ENCODE data around the gene NKAPL. TPM values are rescaled to one million over a fixed set of nuclear protein-coding genes. Genes with fewer than 3 reads are reported as not detected.

Gene NKAPL
- total and polyA plus RNA-seq, 2 of the 13 experiments (the other 11 are each of a cell fraction or from before 2014, with no cell fraction given), result not detected

DNA sequence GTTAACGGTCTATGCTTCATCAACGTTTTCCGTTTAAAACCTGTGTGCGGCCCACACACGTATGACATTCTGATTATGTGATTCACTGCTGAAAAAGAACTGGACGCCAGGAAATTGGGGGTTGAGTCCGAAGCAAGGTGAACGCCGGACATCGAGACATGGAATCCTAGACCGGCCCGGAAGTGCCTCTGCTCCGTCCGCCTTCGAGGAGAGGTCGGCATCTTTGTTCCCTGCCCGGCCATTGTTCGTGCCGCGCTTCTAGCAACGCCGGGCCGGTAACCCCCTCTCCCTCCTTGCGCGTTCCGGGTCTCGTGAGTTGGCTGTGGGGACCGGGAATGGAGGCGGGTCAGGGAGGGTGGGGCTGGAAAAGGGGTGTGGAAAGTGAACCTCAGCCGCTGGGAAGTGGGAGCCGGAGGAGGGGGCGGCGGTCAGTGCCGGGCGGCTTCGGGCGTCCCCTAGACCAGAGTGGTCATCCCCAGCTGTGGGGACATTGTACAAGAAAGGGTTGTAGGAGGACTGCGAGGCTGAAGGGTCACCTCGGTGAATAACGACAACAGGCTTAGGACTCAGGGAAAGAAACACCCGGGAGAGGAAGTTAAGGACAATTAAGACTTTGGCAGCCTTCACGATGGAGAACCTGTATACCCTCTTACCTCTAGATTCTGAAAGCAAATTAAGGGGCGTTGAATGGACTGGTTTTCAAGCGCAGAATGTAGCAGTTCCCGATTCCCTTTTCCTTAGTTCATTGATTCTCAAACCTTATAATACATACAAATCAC lies 33.9 kb upstream of the NKAPL start, which contains the start of gene ZSCAN9:
ZSCAN9 (plus strand) TSS at position 220 of the 779 bp plus-strand sequence. CDS start 1,810 bp downstream, outside the sequence.
- in situ Hi-C loops (cut with HindIII; ENCODE audit: extremely low pct_ligation_motif_present, low pct_unique_long_range_greater_than_20kb), result no loop called here
- Histone ChIP-seq H3K27ac (ENCODE audit: extremely low read length, insufficient read depth, low read length) (peak within 1 kb of the TSS; percentile 55), H3K9me3 (ENCODE audit: low read length) (no peaks in the 10 kb centered on the region), H3K9ac (ENCODE audit: insufficient read depth, low read depth, low read length) (peak within 1 kb of the TSS; percentile 79), H3K79me2 (ENCODE audit: insufficient read depth, low read length) (peaks cover 10% of the 10 kb centered on the region), H4K20me1 (ENCODE audit: insufficient read depth, low read length) (no peaks in the 10 kb centered on the region; the same call in 1 of the 2 replicates), H3K36me3 (replicated peaks in 1 of 2; ENCODE audit: control insufficient read depth in 1 of 2, insufficient read depth in 2 of 2, low read length in 2 of 2) (peaks cover 9 to 29% of the 10 kb centered on the region in 2 experiments), H3K27me3 (ENCODE audit: control insufficient read depth in 1 of 2, insufficient read depth in 2 of 2, low read length in 2 of 2) (no peaks in the 10 kb centered on the region; a peak in 2 of 5 replicates), H3K4me1 (ENCODE audit: insufficient read depth, low read length) (peaks cover 24% of the 10 kb centered on the region), H3K4me3 (replicated peaks in 1 of 3; ENCODE audit: insufficient read depth in 1 of 3, low read depth in 2 of 3, low read length in 3 of 3) (peak within 1 kb of the TSS; percentile 91 to 99 (median 99)), H2AFZ (ENCODE audit: low read length) (peak within 1 kb of the TSS; percentile 94), H3K4me2 (ENCODE audit: low read depth, low read length) (peak within 1 kb of the TSS; percentile 98)
- ATAC-seq (peak; percentile 97), DNase-seq (ENCODE audit: low spot score) (peak; percentile 86), FAIRE-seq (no peak)
- CTCF ChIA-PET (ENCODE audit: low intra/inter-chr PET ratio, low total read pairs), result no interaction called here
- TSS peak; percentile 78 for BruUV-seq (replicated peaks)
- intact Hi-C loops (cut with micrococcal nuclease; ENCODE audit: unreplicated experiment), result loop anchor here (1.0 to 5.0 kb wide), 6 partner anchors 27 to 132 kb away; partner anchors contain the start of genes PGBD1, ZKSCAN4, ZKSCAN8 and ZSCAN26
- POLR2A ChIA-PET, result interaction anchor here (0.9 to 1.8 kb wide), 4 partner anchors 27 to 131 kb away, joined by 3 to 6 read pairs (median 3); partner anchors contain the start of genes ZKSCAN4 and ZKSCAN8
- WGBS (ENCODE audit: low lambda C conversion rate), result 1% methylated on average over 39 of the region's 45 CpGs
- TF ChIP-seq DNMT3B (CRISPR knock-in tag; conservative IDR thresholded peaks at IDR 0.05), result 0 out of 2 replicates have a peak, but pooled peaks have one; percentile 50
- TF ChIP-seq CBFB (CRISPR knock-in tag; IDR thresholded peaks at IDR 0.05), result peak; percentile 79
- peak; percentile 81 for TF ChIP-seq RBM39 (IDR thresholded peaks at IDR 0.05; ENCODE audit: low read depth, low read length, poor library complexity, severe bottlenecking)
- no peak for TF ChIP-seq HNRNPK (IDR thresholded peaks at IDR 0.05; ENCODE audit: low read depth, low read length, poor library complexity, severe bottlenecking)
- peak; percentile 29; the same call in 1 of the 2 replicates for TF ChIP-seq ZFP36L2 (CRISPR knock-in tag; IDR thresholded peaks at IDR 0.05)
- 0 out of 2 replicates have a peak, but pooled peaks have one; percentile 48 for TF ChIP-seq MXD1 (CRISPR knock-in tag; IDR thresholded peaks at IDR 0.05)
- TF ChIP-seq MAFF (IDR thresholded peaks at IDR 0.05; ENCODE audit: low read depth, low read length), result no peak
- TF ChIP-seq, protein P1, sequence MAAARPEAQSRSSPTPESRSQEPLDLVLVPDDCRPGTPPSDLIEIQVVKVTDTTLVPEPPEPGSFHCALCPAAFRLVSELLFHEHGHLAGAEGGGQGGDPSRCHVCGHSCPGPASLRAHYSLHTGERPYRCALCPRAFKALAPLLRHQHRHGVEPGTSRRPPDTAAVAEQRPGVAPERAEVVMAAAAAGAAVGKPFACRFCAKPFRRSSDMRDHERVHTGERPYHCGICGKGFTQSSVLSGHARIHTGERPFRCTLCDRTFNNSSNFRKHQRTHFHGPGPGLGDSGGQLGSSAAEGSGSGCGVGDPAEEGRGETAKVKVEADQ (CRISPR knock-in tag; IDR thresholded peaks at IDR 0.05; ENCODE audit: borderline replicate concordance), result peak; percentile 79; the same call in 1 of the 2 replicates
- TF ChIP-seq, protein P2, sequence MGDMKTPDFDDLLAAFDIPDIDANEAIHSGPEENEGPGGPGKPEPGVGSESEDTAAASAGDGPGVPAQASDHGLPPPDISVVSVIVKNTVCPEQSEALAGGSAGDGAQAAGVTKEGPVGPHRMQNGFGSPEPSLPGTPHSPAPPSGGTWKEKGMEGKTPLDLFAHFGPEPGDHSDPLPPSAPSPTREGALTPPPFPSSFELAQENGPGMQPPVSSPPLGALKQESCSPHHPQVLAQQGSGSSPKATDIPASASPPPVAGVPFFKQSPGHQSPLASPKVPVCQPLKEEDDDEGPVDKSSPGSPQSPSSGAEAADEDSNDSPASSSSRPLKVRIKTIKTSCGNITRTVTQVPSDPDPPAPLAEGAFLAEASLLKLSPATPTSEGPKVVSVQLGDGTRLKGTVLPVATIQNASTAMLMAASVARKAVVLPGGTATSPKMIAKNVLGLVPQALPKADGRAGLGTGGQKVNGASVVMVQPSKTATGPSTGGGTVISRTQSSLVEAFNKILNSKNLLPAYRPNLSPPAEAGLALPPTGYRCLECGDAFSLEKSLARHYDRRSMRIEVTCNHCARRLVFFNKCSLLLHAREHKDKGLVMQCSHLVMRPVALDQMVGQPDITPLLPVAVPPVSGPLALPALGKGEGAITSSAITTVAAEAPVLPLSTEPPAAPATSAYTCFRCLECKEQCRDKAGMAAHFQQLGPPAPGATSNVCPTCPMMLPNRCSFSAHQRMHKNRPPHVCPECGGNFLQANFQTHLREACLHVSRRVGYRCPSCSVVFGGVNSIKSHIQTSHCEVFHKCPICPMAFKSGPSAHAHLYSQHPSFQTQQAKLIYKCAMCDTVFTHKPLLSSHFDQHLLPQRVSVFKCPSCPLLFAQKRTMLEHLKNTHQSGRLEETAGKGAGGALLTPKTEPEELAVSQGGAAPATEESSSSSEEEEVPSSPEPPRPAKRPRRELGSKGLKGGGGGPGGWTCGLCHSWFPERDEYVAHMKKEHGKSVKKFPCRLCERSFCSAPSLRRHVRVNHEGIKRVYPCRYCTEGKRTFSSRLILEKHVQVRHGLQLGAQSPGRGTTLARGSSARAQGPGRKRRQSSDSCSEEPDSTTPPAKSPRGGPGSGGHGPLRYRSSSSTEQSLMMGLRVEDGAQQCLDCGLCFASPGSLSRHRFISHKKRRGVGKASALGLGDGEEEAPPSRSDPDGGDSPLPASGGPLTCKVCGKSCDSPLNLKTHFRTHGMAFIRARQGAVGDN (CRISPR knock-in tag; IDR thresholded peaks at IDR 0.05), result peak; percentile 93
- TF ChIP-seq ARNT2 (CRISPR knock-in tag; IDR thresholded peaks at IDR 0.05; ENCODE audit: low read depth), result peak; percentile 93
- 0 out of 2 replicates have a peak, but pooled peaks have one; percentile 48 for TF ChIP-seq ZNF337 (CRISPR knock-in tag; IDR thresholded peaks at IDR 0.05; ENCODE audit: borderline replicate concordance, low read depth)

All from HepG2 (cell line).